Naive thymus-derived CD4-positive, alpha-beta T cell (primary cell): ENCODE measurements around the gene MIX23. TPM values are rescaled to one million over a fixed set of nuclear protein-coding genes. Genes with fewer than 3 reads are reported as not detected.

Experiments used
- ATAC-seq: fragments of 150-1000 bp; cut with Tn5 transposase; 2 replicates; pipeline ENCODE4 v1.10.0; 2021; ENCODE audit warnings: mild to moderate bottlenecking, moderate library complexity
- CTCF ChIA-PET: fragments of 350-600 bp; sonication (Branson Sonifier 250); formaldehyde crosslinking; loops from one replicate; lab custom pipeline; 2021; ENCODE audit warnings: antibody characterized with exemption; lab: Charles Lee
- POLR2A ChIA-PET: fragments of 350-600 bp; sonication (Branson Sonifier 250); formaldehyde crosslinking; loops from one replicate; lab custom pipeline; 2021; ENCODE audit warnings: antibody characterized with exemption, inconsistent platforms; lab: Charles Lee
- DNase-seq, 9 donors: peaks; one replicate each; pipeline versions ENCODE4 v3.0.0 to v3.0.0-alpha.2; 2020 to 2022; ENCODE audit warnings: mixed read lengths in 1 of 9
- H3K27ac ChIP-seq: one replicate; pipeline ENCODE4 v1.7.0; 2013; ENCODE audit warnings: mild to moderate bottlenecking, low read depth, low read length, moderate library complexity
- H3K27me3 ChIP-seq, 2 donors: one replicate each; pipeline ENCODE4 v1.7.0; 2013; ENCODE audit warnings: low read length in 2 of 2, mild to moderate bottlenecking in 2 of 2, moderate library complexity in 2 of 2; ENCODE audit not compliant: control insufficient read depth in 2 of 2, insufficient read depth in 2 of 2
- H3K36me3 ChIP-seq, 3 experiments: 1 replicate in 2 of 3; 2 replicates in 1 of 3; pipeline ENCODE4 v1.7.0; 2013; ENCODE audit warnings: low read length in 3 of 3, mild to moderate bottlenecking in 3 of 3, moderate library complexity in 1 of 3; ENCODE audit not compliant: insufficient read depth in 3 of 3, control insufficient read depth in 2 of 3
- H3K4me1 ChIP-seq, 2 donors: one replicate each; pipeline ENCODE4 v1.7.0; 2013; ENCODE audit warnings: low read length in 2 of 2, mild to moderate bottlenecking in 2 of 2, moderate library complexity in 1 of 2; ENCODE audit not compliant: control insufficient read depth in 2 of 2, insufficient read depth in 2 of 2
- H3K4me3 ChIP-seq: 2 replicates; pipeline ENCODE4 v1.7.0; 2013; ENCODE audit warnings: mild to moderate bottlenecking, low read length
- H3K9me3 ChIP-seq, 3 experiments: 1 replicate in 2 of 3; 2 replicates in 1 of 3; pipeline ENCODE4 v1.7.0; 2013; ENCODE audit warnings: low read length in 3 of 3; ENCODE audit not compliant: control insufficient read depth in 2 of 3
- H3K27ac Mint-ChIP-seq, 9 donors: one replicate each; pipeline ENCODE4 v1.8.0; 2020 to 2022; ENCODE audit warnings: mixed read lengths in 9 of 9, mild to moderate bottlenecking in 8 of 9, moderate library complexity in 5 of 9, inconsistent platforms in 2 of 9
- H3K27me3 Mint-ChIP-seq, 5 donors: one replicate each; pipeline ENCODE4 v1.8.0; 2021 to 2022; ENCODE audit warnings: mixed read lengths in 5 of 5, mild to moderate bottlenecking in 1 of 5
- H3K36me3 Mint-ChIP-seq, 5 donors: one replicate each; pipeline ENCODE4 v1.8.0; 2020 to 2022; ENCODE audit warnings: mixed read lengths in 5 of 5, mild to moderate bottlenecking in 3 of 5, inconsistent platforms in 1 of 5
- H3K4me1 Mint-ChIP-seq, 7 donors: one replicate each; pipeline ENCODE4 v1.8.0; 2020 to 2022; ENCODE audit warnings: mixed read lengths in 7 of 7, mild to moderate bottlenecking in 3 of 7, inconsistent platforms in 1 of 7
- H3K4me3 Mint-ChIP-seq, 10 donors: one replicate each; pipeline ENCODE4 v1.8.0; 2020 to 2022; ENCODE audit warnings: mild to moderate bottlenecking in 10 of 10, mixed read lengths in 10 of 10, moderate library complexity in 6 of 10, inconsistent platforms in 2 of 10
- H3K9me3 Mint-ChIP-seq, 11 donors: one replicate each; pipeline ENCODE4 v1.8.0; 2020 to 2022; ENCODE audit warnings: mixed read lengths in 11 of 11, mild to moderate bottlenecking in 4 of 11, inconsistent platforms in 1 of 11, moderate library complexity in 1 of 11
- intact Hi-C, 2 donors: fragments of 100-400 bp; cut with micrococcal nuclease; formaldehyde crosslinking; loops; one replicate each; pipeline ENCODE4 v1.15.1; 2023
- polyA plus RNA-seq, 2 donors: library from polyadenylated mRNA; unstranded; fragments of 300-500 nt; fragmentation: Illumina TruSeq; gene quantifications; one replicate each; pipeline ENCODE4 v1.2.3, GENCODE V29; 2021
- total RNA-seq, 6 experiments: library from RNA in 5 of 6; stranded (reverse) in 5 of 6; gene quantifications; 1 replicate in 5 of 6; 2 replicates in 1 of 6; pipeline ENCODE4 v1.2.3 and lab custom pipeline; 2021 to 2026

MIX23 gene
- total and polyA plus RNA-seq, 7 experiments from 2014 or later: 11.6 to 47.7 (median 26.3) TPM

DNA sequence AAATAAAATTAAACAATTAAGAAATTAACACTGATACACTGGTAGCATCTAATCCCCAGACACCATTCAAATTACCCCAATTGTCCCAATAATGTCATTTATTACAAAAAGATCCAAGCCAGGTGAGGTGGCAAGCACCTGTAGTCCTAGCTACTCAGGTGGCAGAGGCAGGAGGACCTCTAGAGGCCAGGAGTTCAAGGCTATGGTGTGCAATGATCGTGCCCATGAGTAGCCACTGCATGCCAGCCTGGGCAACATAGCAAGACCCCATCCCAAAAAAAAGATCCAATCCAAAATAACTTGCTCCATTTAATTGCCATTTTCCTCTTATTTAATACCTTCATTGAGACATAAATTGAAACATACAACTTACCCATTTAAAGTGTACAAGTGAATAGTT lies 40.2 kb downstream of the MIX23 start:
- intact Hi-C loops: no loop called here
- H3K4me1 ChIP-seq: no peaks in the 10 kb centered on the region
- ChIA-PET CTCF (no interaction called here), POLR2A (no interaction called here)
- H3K27ac Mint-ChIP-seq: peak overlapping the region in 1 of 9 donors; percentile 33
- H3K9me3 Mint-ChIP-seq: peaks cover 0 to 4% (median 0%) of the 10 kb centered on the region in 11 donors
- no peaks in the 10 kb centered on the region for H3K36me3 ChIP-seq
- H3K27me3 ChIP-seq: no peaks in the 10 kb centered on the region
- H3K4me3 Mint-ChIP-seq: no peak overlapping the region
- ATAC-seq (no peak), DNase-seq (no peak)
- no peaks in the 10 kb centered on the region for H3K9me3 ChIP-seq
- H3K4me3 ChIP-seq: no peak overlapping the region
- peaks cover 0 to 9% (median 7%) of the 10 kb centered on the region in 5 donors for H3K27me3 Mint-ChIP-seq
- peaks cover 0 to 3% (median 0%) of the 10 kb centered on the region in 5 donors for H3K36me3 Mint-ChIP-seq
- H3K4me1 Mint-ChIP-seq: no peaks in the 10 kb centered on the region
- H3K27ac ChIP-seq: no peak overlapping the region

DNA sequence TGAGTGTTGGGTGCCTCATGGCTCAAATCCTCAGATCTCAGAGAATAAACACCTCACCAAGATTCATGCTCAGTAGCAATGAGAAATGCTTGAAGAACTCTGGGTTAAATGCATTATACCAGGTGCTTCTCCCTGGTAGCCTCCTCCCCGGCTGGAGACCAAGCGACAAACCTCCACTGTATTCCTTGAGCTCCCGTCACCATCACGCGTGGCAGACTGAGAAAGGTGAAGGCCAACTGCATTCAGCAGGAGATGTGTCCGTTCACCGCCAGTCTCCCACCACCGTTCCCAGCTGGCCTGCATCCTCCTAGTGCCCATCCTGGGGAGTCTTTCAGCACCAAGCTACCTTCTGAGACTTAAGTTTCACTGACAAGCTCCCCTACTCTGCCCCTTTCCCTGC lies 50.5 kb downstream of the MIX23 start:
- Histone ChIP-seq H3K4me3 (no peak overlapping the region), H3K4me1 (no peaks in the 10 kb centered on the region), H3K9me3 (no peaks in the 10 kb centered on the region), H3K27ac (no peak overlapping the region), H3K27me3 (peaks cover 0 to 4% of the 10 kb centered on the region in 2 donors), H3K36me3 (no peaks in the 10 kb centered on the region)
- Mint-ChIP-seq H3K27ac (no peak overlapping the region), H3K9me3 (no peaks in the 10 kb centered on the region), H3K4me1 (peaks cover 0 to 2% (median 0%) of the 10 kb centered on the region in 7 donors), H3K4me3 (no peak overlapping the region), H3K27me3 (peaks cover 5 to 45% (median 22%) of the 10 kb centered on the region in 5 donors), H3K36me3 (no peaks in the 10 kb centered on the region)
- DNase-seq (no peak), ATAC-seq (no peak)
- POLR2A ChIA-PET: no interaction called here
- intact Hi-C loops: no loop called here
- CTCF ChIA-PET: no interaction called here

GRCh38 chr3:122331886-122332285 lies 51.1 kb downstream of the MIX23 start:
- H3K36me3 Mint-ChIP-seq: no peaks in the 10 kb centered on the region
- H3K36me3 ChIP-seq: no peaks in the 10 kb centered on the region

GRCh38 chr3:122325769-122326168 lies 57.3 kb downstream of the MIX23 start:
- Histone ChIP-seq H3K36me3 (no peaks in the 10 kb centered on the region), H3K4me1 (peaks cover 0 to 13% of the 10 kb centered on the region in 2 donors), H3K4me3 (no peak overlapping the region), H3K27me3 (peaks cover 0 to 4% of the 10 kb centered on the region in 2 donors), H3K9me3 (no peaks in the 10 kb centered on the region), H3K27ac (no peak overlapping the region)
- H3K4me3 Mint-ChIP-seq: no peak overlapping the region
- peaks cover 16 to 29% (median 21%) of the 10 kb centered on the region in 7 donors for H3K4me1 Mint-ChIP-seq
- H3K27me3 Mint-ChIP-seq: peaks cover 0 to 14% (median 4%) of the 10 kb centered on the region in 5 donors
- CTCF ChIA-PET: interaction anchor here (0.5 kb wide), 1 partner anchor 557 kb away, joined by 3 read pairs; no protein-coding TSS in a partner anchor
- ATAC-seq (no peak), DNase-seq (no peak)
- POLR2A ChIA-PET: no interaction called here
- H3K36me3 Mint-ChIP-seq: peaks cover 0 to 8% (median 0%) of the 10 kb centered on the region in 5 donors
- H3K27ac Mint-ChIP-seq: no peak overlapping the region
- intact Hi-C loops: no loop called here
- peaks cover 0 to 3% (median 0%) of the 10 kb centered on the region in 11 donors for H3K9me3 Mint-ChIP-seq

More at GRCh38 chr3:122331886-122332285, 51.1 kb downstream of the MIX23 start:
- Mint-ChIP-seq H3K4me1 (peaks cover 0 to 2% (median 0%) of the 10 kb centered on the region in 7 donors), H3K4me3 (no peak overlapping the region), H3K9me3 (no peaks in the 10 kb centered on the region), H3K27me3 (peaks cover 5 to 45% (median 22%) of the 10 kb centered on the region in 5 donors), H3K27ac (no peak overlapping the region)
- DNase-seq (no peak), ATAC-seq (no peak)
- CTCF ChIA-PET: no interaction called here
- intact Hi-C loops: no loop called here
- Histone ChIP-seq H3K4me1 (no peaks in the 10 kb centered on the region), H3K9me3 (no peaks in the 10 kb centered on the region), H3K27me3 (peaks cover 0 to 4% of the 10 kb centered on the region in 2 donors), H3K4me3 (no peak overlapping the region), H3K27ac (no peak overlapping the region)
- POLR2A ChIA-PET: no interaction called here

DNA sequence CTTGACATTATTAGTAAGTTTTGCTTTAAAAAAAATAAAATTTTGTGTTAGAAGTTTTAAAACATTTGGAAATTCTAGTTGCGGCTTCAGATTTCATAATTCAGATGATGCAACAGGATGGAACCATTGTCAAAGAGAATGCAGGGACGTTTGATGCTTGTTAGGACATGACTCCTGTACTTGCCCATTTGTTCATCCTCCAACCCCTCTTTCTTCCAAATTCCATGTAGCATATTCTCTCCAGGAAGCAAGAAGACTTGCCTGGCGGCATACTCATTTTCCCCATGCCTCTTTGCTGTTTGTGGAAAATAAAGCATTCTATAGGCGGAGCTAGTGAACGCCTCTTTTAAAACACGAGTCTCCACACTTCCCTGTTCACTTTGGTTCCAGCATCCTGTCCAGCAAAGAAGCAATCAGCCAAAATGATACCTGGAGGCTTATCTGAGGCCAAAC lies 58.1 kb downstream of the MIX23 start, which contains the start of gene CSTA:
Gene CSTA (plus strand): TSS at position 378 of the 453 bp plus-strand sequence. CDS start 45 bp downstream, at position 423.
- Histone ChIP-seq H3K27ac (no peak within 1 kb of the TSS), H3K4me3 (no peak within 1 kb of the TSS), H3K27me3 (peaks cover 0 to under 1% of the 10 kb centered on the region in 2 donors), H3K4me1 (peaks cover 0 to 13% of the 10 kb centered on the region in 2 donors), H3K36me3 (no peaks in the 10 kb centered on the region), H3K9me3 (no peaks in the 10 kb centered on the region)
- Mint-ChIP-seq H3K9me3 (peaks cover 0 to 5% (median 0%) of the 10 kb centered on the region in 11 donors), H3K4me1 (peaks cover 16 to 31% (median 21%) of the 10 kb centered on the region in 7 donors), H3K4me3 (no peak within 1 kb of the TSS), H3K27ac (no peak within 1 kb of the TSS), H3K27me3 (peaks cover 0 to 8% (median 0%) of the 10 kb centered on the region in 5 donors), H3K36me3 (peaks cover 0 to 8% (median 0%) of the 10 kb centered on the region in 5 donors)
- no peak for ATAC-seq
- ChIA-PET POLR2A (no interaction called here), CTCF (no interaction called here)
- DNase-seq: no peak
- intact Hi-C loops: loop anchor here in 1 of 2 donors (5.0 kb wide), 1 partner anchor 57 kb away; the partner anchor contains the start of genes FAM162A and MIX23

- Mint-ChIP-seq H3K4me3 (peak overlapping the region in 6 of 10 donors; percentile 7 to 59 (median 40)), H3K36me3 (peaks cover 3 to 19% (median 4%) of the 10 kb centered on the region in 5 donors), H3K27me3 (peaks cover 0 to 16% (median 0%) of the 10 kb centered on the region in 5 donors), H3K9me3 (peaks cover 0 to 23% (median 9%) of the 10 kb centered on the region in 11 donors), H3K27ac (peak overlapping the region in 8 of 9 donors; percentile 3 to 80 (median 52)), H3K4me1 (peaks cover 16 to 35% (median 21%) of the 10 kb centered on the region in 7 donors)
- Histone ChIP-seq H3K36me3 (no peaks in the 10 kb centered on the region), H3K27ac (peak overlapping the region; percentile 22), H3K27me3 (no peaks in the 10 kb centered on the region), H3K4me3 (no peak overlapping the region), H3K4me1 (peaks cover 0 to 13% of the 10 kb centered on the region in 2 donors), H3K9me3 (no peaks in the 10 kb centered on the region)
- ChIA-PET POLR2A (interaction anchor here (1.0 to 1.4 kb wide), 2 partner anchors 11 to 63 kb away, joined by 3 to 6 read pairs; no protein-coding TSS in a partner anchor), CTCF (interaction anchor here (0.7 to 1.1 kb wide), 2 partner anchors 17 to 767 kb away, joined by 3 read pairs; no protein-coding TSS in a partner anchor)
- intact Hi-C loops: loop anchor here in 1 of 2 donors (1.0 to 5.0 kb wide), 2 partner anchors 9 to 60 kb away; partner anchors contain the start of genes FAM162A and MIX23
- peak; percentile 96 for ATAC-seq
- DNase-seq: peak in 8 of 9 donors; percentile 35 to 70 (median 59)
These were observed 60.6 kb downstream of the MIX23 start for GRCh38 chr3:122322095-122323075.
